Mesothelial cell of epicardium (in vitro differentiated cells): ENCODE measurements around the gene PPA1. TPM values are rescaled to one million over a fixed set of nuclear protein-coding genes. Genes with fewer than 3 reads are reported as not detected.

Experiments
- DNase-seq, 2 experiments: peaks; one replicate each; pipeline ENCODE4 v3.0.0; 2021; ENCODE audit warnings: low spot score in 2 of 2; ENCODE audit not compliant: unreplicated experiment in 2 of 2
- H3K27ac Mint-ChIP-seq: 2 replicates; pipeline ENCODE4 v1.8.0; 2021; ENCODE audit warnings: mixed read lengths
- H3K27me3 Mint-ChIP-seq: 2 replicates; pipeline ENCODE4 v1.8.0; 2021; ENCODE audit warnings: low read depth, mixed read lengths
- H3K36me3 Mint-ChIP-seq: 2 replicates; pipeline ENCODE4 v1.8.0; 2021; ENCODE audit warnings: mixed read lengths
- H3K4me1 Mint-ChIP-seq: 2 replicates; pipeline ENCODE4 v1.8.0; 2021; ENCODE audit warnings: mixed read lengths
- H3K4me3 Mint-ChIP-seq: 2 replicates; pipeline ENCODE4 v1.8.0; 2021; ENCODE audit warnings: mild to moderate bottlenecking, moderate library complexity, mixed read lengths
- H3K9me3 Mint-ChIP-seq: 2 replicates; pipeline ENCODE4 v1.8.0; 2021; ENCODE audit warnings: mixed read lengths
- total RNA-seq: library from RNA; stranded (reverse); gene quantifications from 3 replicates; pipeline ENCODE4 v1.2.1, GENCODE V29; 2021
- TF ChIP-seq, protein P1 (sequence below): fragments of 200-600 bp; sonication (generic); IDR thresholded peaks from one replicate; pipeline ENCODE4 v1.5.0; 2021; ENCODE audit warnings: antibody characterized with exemption; ENCODE audit not compliant: unreplicated experiment

Gene PPA1
- total RNA-seq, 1 donor from 2014 or later, result 73.5 TPM

DNA sequence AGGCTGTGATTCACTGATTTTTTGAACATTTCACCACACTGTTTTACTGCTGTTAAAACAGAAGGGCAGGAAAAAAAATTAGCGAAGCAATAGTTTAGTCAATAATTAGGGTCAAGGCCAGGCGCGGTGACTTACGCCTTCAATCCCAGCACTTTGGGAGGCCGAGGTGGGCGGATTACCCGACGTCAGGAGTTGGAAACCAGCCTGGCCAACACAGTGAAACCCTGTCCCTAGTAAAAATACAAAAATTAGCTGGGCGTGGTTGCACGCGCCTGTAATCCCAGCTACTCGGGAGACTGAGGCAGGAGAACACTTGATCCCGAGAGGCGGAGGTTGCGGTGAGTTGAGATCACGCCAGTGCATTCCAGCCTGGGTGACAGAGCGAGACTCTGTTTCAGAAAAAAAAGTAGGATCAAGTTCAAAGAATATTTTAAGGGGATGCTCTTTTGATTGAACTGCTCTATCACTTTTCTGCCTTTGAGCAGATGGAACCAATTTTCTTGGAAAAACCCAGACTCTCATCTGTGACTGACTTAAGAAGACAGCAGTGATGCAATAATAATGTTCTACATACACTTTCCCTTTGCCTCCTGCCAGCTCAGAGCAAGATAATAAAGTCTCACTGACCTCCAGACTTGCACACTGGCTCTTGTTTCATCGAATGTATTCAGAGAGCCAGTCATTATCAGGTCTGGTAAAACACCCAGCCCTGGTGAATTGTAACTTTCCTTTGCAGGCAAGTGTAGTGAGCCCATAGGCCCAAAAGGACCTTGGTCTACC lies 1.6 kb upstream of the PPA1 start:
- H3K36me3 Mint-ChIP-seq, result peaks cover 1% of the 10 kb centered on the region
- peaks cover 25% of the 10 kb centered on the region for H3K4me1 Mint-ChIP-seq
- no peaks in the 10 kb centered on the region for H3K27me3 Mint-ChIP-seq
- peak overlapping the region; percentile 88 for H3K27ac Mint-ChIP-seq
- H3K9me3 Mint-ChIP-seq, result no peaks in the 10 kb centered on the region
- TF ChIP-seq, protein P1, sequence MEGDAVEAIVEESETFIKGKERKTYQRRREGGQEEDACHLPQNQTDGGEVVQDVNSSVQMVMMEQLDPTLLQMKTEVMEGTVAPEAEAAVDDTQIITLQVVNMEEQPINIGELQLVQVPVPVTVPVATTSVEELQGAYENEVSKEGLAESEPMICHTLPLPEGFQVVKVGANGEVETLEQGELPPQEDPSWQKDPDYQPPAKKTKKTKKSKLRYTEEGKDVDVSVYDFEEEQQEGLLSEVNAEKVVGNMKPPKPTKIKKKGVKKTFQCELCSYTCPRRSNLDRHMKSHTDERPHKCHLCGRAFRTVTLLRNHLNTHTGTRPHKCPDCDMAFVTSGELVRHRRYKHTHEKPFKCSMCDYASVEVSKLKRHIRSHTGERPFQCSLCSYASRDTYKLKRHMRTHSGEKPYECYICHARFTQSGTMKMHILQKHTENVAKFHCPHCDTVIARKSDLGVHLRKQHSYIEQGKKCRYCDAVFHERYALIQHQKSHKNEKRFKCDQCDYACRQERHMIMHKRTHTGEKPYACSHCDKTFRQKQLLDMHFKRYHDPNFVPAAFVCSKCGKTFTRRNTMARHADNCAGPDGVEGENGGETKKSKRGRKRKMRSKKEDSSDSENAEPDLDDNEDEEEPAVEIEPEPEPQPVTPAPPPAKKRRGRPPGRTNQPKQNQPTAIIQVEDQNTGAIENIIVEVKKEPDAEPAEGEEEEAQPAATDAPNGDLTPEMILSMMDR, result no peak
- no peak overlapping the region for H3K4me3 Mint-ChIP-seq
- DNase-seq, result no peak

DNA sequence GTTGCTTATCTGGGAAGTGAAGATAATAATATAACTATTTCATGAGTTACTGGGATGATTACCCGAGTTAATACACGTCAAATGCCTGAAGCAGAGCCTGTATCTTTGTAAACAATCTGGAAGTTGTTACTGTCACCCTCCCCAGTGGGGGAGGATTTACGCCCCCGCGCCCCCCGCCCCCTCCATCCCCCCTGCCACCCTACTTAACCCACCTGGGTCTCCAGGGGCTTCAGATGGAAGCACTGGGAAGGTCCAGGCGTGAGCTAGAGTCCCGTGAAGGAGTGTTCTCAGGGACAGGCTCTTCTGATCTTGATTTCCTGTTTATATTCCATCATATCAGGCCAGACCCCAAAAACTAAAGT lies 691 bp upstream of the PPA1 start:
- H3K27me3 Mint-ChIP-seq, result no peaks in the 10 kb centered on the region
- TF ChIP-seq, protein P1, result no peak
- peak overlapping the region; percentile 98 for H3K4me3 Mint-ChIP-seq
- H3K4me1 Mint-ChIP-seq, result peaks cover 25% of the 10 kb centered on the region
- H3K36me3 Mint-ChIP-seq, result peaks cover 1% of the 10 kb centered on the region
- no peak for DNase-seq
- no peaks in the 10 kb centered on the region for H3K9me3 Mint-ChIP-seq
- H3K27ac Mint-ChIP-seq, result peak overlapping the region; percentile 87

DNA sequence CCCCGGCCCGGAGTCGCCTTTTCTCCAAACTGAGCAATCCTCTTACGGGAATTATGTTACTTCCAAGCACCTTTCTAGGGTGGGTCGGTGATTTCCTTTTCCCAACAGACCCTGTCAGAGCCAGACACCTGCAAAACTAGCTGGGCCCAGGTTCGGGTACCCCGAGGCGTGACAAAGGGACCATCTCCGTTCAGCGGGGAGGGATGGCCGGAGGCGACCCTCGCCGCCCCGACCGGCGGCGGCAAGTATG lies 445 bp downstream of the PPA1 start:
- Mint-ChIP-seq H3K36me3 (peaks cover 1% of the 10 kb centered on the region), H3K4me1 (peaks cover 25% of the 10 kb centered on the region), H3K4me3 (peak overlapping the region; percentile 98), H3K27me3 (no peaks in the 10 kb centered on the region), H3K9me3 (no peaks in the 10 kb centered on the region), H3K27ac (peak overlapping the region; percentile 99)
- TF ChIP-seq, protein P1, result no peak
- DNase-seq, result no peak

DNA sequence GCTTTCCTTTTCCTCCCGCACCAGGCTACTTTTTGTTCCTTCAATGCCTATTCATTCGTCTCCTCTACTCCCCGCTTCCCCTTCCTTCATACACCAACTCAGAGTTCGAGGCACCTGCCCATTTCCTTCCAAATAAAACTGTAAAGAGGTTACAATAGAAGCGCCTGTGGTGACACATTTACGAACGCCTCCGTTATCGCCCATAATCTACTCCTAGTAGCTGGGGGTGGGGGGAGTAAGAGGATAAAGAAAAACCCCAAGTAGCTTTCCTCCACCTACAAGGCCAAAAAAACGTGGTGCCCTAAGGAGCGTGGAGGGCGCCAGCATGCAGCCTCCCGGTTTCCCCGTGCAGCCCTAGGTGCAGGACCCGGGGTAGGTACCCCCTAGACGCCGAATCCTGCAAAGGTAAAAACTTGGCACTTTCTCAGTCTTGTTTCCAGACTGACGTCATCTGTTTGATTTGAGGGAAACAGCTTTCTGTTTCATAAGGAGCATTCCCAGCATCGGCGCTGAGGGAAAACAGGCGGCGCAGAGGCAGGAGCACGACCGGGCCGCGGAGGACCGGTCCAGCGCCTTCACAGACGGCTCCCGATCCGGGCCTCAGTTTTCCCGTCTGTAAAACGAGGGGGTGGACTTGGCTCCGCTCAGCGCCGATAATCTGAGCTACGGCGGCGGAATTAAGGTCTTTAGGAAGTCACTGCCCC lies 922 bp downstream of the PPA1 start:
- Mint-ChIP-seq H3K4me3 (peak overlapping the region; percentile 98), H3K27me3 (no peaks in the 10 kb centered on the region), H3K4me1 (peaks cover 25% of the 10 kb centered on the region), H3K9me3 (no peaks in the 10 kb centered on the region), H3K36me3 (peaks cover 1% of the 10 kb centered on the region), H3K27ac (peak overlapping the region; percentile 99)
- TF ChIP-seq, protein P1, result no peak
- peak in 1 of 2 experiments; percentile 50 for DNase-seq

DNA sequence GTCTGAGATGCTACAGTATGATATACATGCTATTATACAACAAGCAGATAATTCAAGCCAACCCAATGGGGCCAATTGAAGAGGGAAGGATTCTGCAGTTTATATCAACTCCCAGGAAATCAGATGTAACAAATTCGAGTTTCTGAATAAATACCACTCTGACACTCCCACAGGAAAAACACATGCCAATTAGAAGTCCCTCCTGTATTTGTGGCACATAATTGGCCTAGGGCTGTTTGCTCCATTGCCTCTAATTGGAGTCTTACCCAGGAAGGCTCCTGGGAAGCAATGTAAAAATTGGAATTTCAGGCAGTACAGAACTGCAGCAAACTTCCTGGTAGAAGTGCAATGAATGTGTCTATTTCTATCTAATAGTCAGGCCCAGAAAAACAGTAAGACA lies 4.7 kb downstream of the PPA1 start:
- no peak overlapping the region for H3K27ac Mint-ChIP-seq
- no peak overlapping the region for H3K4me3 Mint-ChIP-seq
- no peaks in the 10 kb centered on the region for H3K9me3 Mint-ChIP-seq
- H3K4me1 Mint-ChIP-seq, result peaks cover 11% of the 10 kb centered on the region
- DNase-seq, result no peak
- no peaks in the 10 kb centered on the region for H3K27me3 Mint-ChIP-seq
- TF ChIP-seq, protein P1, result no peak
- peaks cover 1% of the 10 kb centered on the region for H3K36me3 Mint-ChIP-seq
